ENCODE results near the gene CDKN2AIP.

- TF ChIP-seq, protein P1, sequence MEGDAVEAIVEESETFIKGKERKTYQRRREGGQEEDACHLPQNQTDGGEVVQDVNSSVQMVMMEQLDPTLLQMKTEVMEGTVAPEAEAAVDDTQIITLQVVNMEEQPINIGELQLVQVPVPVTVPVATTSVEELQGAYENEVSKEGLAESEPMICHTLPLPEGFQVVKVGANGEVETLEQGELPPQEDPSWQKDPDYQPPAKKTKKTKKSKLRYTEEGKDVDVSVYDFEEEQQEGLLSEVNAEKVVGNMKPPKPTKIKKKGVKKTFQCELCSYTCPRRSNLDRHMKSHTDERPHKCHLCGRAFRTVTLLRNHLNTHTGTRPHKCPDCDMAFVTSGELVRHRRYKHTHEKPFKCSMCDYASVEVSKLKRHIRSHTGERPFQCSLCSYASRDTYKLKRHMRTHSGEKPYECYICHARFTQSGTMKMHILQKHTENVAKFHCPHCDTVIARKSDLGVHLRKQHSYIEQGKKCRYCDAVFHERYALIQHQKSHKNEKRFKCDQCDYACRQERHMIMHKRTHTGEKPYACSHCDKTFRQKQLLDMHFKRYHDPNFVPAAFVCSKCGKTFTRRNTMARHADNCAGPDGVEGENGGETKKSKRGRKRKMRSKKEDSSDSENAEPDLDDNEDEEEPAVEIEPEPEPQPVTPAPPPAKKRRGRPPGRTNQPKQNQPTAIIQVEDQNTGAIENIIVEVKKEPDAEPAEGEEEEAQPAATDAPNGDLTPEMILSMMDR (IDR thresholded peaks at IDR 0.05): no peak
- TF ChIP-seq POLR2A (IDR thresholded peaks at IDR 0.05; ENCODE audit: low read depth) (no peak), EP300 (IDR thresholded peaks at IDR 0.05) (no peak), POLR2AphosphoS5 (IDR thresholded peaks at IDR 0.05) (no peak)
These were observed 627 bp downstream of the CDKN2AIP start for GRCh38 chr4:183445097-183445428.
